Ishikawa (cell line): ENCODE results near the gene CCDC149.

Source experiments
- CEBPB ChIP-seq: IDR thresholded peaks from 2 replicates; pipeline ENCODE4 v1.6.1; 2012
- CREB1 ChIP-seq: IDR thresholded peaks from 2 replicates; pipeline ENCODE4 v1.6.1; 2012; ENCODE audit warnings: low read depth
- EGR1 ChIP-seq: IDR thresholded peaks from 2 replicates; pipeline ENCODE4 v1.6.1; 2012
- EP300 ChIP-seq: IDR thresholded peaks from 2 replicates; pipeline ENCODE4 v1.6.1; 2012; ENCODE audit warnings: borderline replicate concordance
- FOXM1 ChIP-seq: IDR thresholded peaks from 2 replicates; pipeline ENCODE4 v1.6.1; 2012; ENCODE audit warnings: low read depth, borderline replicate concordance
- MAX ChIP-seq: IDR thresholded peaks from 2 replicates; pipeline ENCODE4 v1.6.1; 2012
- NFIC ChIP-seq: IDR thresholded peaks from 2 replicates; pipeline ENCODE4 v1.6.1; 2012
- RAD21 ChIP-seq: IDR thresholded peaks from 2 replicates; pipeline ENCODE4 v1.6.1; 2012; ENCODE audit warnings: low read depth
- TAF1 ChIP-seq: IDR thresholded peaks from 2 replicates; pipeline ENCODE4 v1.6.1; 2012; ENCODE audit warnings: low read depth, mild to moderate bottlenecking
- TCF12 ChIP-seq: IDR thresholded peaks from 2 replicates; pipeline ENCODE4 v1.6.1; 2012; ENCODE audit warnings: low read depth
- TEAD4 ChIP-seq: IDR thresholded peaks from 2 replicates; pipeline ENCODE4 v1.6.1; 2012
- USF1 ChIP-seq: IDR thresholded peaks from 2 replicates; pipeline ENCODE4 v1.6.1; 2012
- YY1 ChIP-seq: IDR thresholded peaks from 2 replicates; pipeline ENCODE4 v1.6.1; 2012; ENCODE audit warnings: low read depth
- ZBTB7A ChIP-seq: IDR thresholded peaks from 2 replicates; pipeline ENCODE4 v1.6.1; 2012; ENCODE audit warnings: low read depth
- TF ChIP-seq, protein P1 (sequence below): IDR thresholded peaks from 2 replicates; pipeline ENCODE4 v1.6.1; 2012; ENCODE audit warnings: low read depth, mild to moderate bottlenecking

Gene CCDC149

DNA sequence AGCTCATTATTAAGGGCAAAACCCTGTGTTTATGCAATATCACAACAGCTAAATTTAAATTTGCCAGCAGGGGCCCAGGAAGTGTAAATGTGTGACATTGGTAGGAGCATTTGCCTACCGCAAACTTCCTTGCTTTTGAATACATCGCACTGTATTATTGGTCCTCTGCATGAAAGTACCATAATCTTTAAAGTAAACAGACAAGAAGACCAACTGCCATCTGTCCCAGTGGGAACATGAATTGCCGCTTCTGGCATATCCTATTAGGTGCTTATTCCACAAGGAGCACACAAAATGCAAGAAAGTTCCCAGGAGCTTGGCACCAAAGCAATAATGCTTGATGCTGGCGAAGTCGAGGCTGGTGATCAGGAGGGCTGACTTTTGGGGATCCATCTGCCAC lies 66.1 kb downstream of the CCDC149 start:
- TF ChIP-seq RAD21 (no peak), USF1 (no peak), YY1 (no peak)

DNA sequence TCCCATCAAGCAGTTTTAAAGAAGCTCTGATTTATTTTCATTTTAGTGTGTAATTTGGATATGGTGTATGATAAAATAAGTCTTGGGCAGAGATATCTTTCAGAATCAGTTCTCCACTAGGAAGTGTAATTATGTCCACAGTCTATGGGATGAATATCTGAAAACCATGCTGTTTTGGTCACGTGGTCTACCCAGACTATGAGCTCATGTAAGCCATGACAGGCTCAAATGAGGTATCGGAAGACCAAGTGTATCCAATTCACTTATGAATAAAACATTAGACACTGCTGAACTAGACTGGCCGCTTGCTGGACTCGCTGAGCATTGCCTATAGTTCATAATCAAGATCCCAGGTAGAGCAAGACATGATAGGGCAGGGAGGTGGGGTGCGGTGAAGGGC lies 66.9 kb downstream of the CCDC149 start:
- TF ChIP-seq TAF1 = no peak

- TF ChIP-seq, protein P1, sequence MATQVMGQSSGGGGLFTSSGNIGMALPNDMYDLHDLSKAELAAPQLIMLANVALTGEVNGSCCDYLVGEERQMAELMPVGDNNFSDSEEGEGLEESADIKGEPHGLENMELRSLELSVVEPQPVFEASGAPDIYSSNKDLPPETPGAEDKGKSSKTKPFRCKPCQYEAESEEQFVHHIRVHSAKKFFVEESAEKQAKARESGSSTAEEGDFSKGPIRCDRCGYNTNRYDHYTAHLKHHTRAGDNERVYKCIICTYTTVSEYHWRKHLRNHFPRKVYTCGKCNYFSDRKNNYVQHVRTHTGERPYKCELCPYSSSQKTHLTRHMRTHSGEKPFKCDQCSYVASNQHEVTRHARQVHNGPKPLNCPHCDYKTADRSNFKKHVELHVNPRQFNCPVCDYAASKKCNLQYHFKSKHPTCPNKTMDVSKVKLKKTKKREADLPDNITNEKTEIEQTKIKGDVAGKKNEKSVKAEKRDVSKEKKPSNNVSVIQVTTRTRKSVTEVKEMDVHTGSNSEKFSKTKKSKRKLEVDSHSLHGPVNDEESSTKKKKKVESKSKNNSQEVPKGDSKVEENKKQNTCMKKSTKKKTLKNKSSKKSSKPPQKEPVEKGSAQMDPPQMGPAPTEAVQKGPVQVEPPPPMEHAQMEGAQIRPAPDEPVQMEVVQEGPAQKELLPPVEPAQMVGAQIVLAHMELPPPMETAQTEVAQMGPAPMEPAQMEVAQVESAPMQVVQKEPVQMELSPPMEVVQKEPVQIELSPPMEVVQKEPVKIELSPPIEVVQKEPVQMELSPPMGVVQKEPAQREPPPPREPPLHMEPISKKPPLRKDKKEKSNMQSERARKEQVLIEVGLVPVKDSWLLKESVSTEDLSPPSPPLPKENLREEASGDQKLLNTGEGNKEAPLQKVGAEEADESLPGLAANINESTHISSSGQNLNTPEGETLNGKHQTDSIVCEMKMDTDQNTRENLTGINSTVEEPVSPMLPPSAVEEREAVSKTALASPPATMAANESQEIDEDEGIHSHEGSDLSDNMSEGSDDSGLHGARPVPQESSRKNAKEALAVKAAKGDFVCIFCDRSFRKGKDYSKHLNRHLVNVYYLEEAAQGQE = no peak
- no peak for TF ChIP-seq USF1
- no peak for TF ChIP-seq NFIC
- TF ChIP-seq EGR1 = no peak
- TF ChIP-seq FOXM1 = no peak
- TF ChIP-seq RAD21 = no peak
- no peak for TF ChIP-seq TEAD4
- no peak for TF ChIP-seq EP300
- TF ChIP-seq CEBPB = no peak
- TF ChIP-seq CREB1 = no peak
- no peak for TF ChIP-seq TCF12
- TF ChIP-seq MAX = no peak
Observed at GRCh38 chr4:24845132-24845531, 67.7 kb downstream of the CCDC149 start.

DNA sequence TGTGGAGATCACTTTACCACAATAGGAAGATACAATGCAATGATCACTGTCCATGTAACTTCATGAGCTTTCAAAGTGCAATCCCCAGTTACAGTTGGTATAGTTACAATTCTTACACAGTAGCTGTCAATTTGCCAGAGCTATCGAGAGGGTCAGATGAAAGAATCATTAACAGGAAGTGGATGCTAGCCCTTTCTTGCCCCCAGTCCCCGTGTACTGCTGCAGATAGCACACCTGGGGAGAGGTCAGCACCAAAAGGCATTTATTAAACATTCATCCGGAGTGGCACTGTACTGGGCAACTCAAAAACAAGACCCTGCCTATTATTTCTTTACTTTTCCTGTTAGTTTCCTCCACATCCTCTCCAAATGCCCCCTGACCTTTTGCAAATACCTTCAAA lies 69.7 kb downstream of the CCDC149 start:
- TF ChIP-seq MAX = no peak
- no peak for TF ChIP-seq NFIC
- no peak for TF ChIP-seq TAF1
- TF ChIP-seq EGR1 = no peak
- no peak for TF ChIP-seq EP300
- no peak for TF ChIP-seq USF1
- no peak for TF ChIP-seq CREB1
- no peak for TF ChIP-seq FOXM1
- no peak for TF ChIP-seq RAD21
- no peak for TF ChIP-seq ZBTB7A
- no peak for TF ChIP-seq TEAD4
- TF ChIP-seq YY1 = no peak
- TF ChIP-seq TCF12 = no peak
- TF ChIP-seq CEBPB = no peak
- TF ChIP-seq, protein P1 = no peak

DNA sequence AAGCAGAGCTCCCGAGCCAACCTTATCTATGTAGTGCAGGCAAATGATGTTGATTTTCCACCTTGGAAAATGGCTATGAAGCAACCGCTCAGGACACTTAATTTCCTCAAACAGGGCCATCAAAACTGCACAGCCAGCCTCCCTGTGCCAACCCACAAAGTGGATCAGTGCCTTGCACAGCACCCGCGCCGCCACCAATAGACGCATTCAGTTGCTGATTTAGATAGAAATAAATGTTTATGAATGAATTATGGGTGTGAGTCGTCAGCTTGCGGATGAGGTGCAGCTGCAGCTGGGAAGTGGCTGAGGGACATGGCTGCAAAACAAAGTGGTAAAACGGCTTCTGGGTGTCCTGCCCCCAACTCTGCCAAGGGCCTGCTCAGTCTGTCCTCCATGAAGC lies 70.5 kb downstream of the CCDC149 start:
- no peak for TF ChIP-seq YY1
- no peak for TF ChIP-seq CREB1
- TF ChIP-seq USF1 = no peak
- no peak for TF ChIP-seq FOXM1
- no peak for TF ChIP-seq RAD21
- no peak for TF ChIP-seq NFIC
- TF ChIP-seq EGR1 = no peak
- TF ChIP-seq, protein P1 = no peak
- no peak for TF ChIP-seq ZBTB7A
- no peak for TF ChIP-seq EP300
- TF ChIP-seq TAF1 = no peak
- TF ChIP-seq TCF12 = no peak
- TF ChIP-seq TEAD4 = no peak
- TF ChIP-seq CEBPB = no peak
- TF ChIP-seq MAX = no peak
